ENCODE data around the gene HLCS. TPM values are rescaled to one million over a fixed set of nuclear protein-coding genes. Genes with fewer than 3 reads are reported as not detected.
A peak's percentile ranks its signal among the peaks of the same experiment; 100 is the strongest.
"Not testable (repeated sequence)": the region's sequence is repeated elsewhere in the genome, so short reads cannot be mapped to it uniquely, and the experiment has no call there.

The HLCS gene
- total RNA-seq, 1 donor from 2014 or later, result 17.1 TPM

GRCh38 chr21:36994501-36995158 is 28.2 kb upstream of the HLCS start:
- no peaks in the 10 kb centered on the region for H3K36me3 ChIP-seq
- intact Hi-C loops (cut with DNase I), result no loop called here
- ATAC-seq, result no peak
- no peak for TF ChIP-seq CTCF (IDR thresholded peaks at IDR 0.05)
- H3K27ac ChIP-seq, result no peak overlapping the region
- H3K4me3 ChIP-seq, result peak overlapping the region; percentile 9
- H3K9me3 ChIP-seq, result no peaks in the 10 kb centered on the region
- peaks cover 5% of the 10 kb centered on the region for H3K27me3 ChIP-seq (ENCODE audit: low read depth)
- H3K4me1 ChIP-seq, result no peaks in the 10 kb centered on the region
- DNase-seq, result no peak

GRCh38 chr21:36992671-36993070 is 26.2 kb upstream of the HLCS start:
- DNase-seq, result no peak
- H3K36me3 ChIP-seq, result no peaks in the 10 kb centered on the region
- TF ChIP-seq CTCF (IDR thresholded peaks at IDR 0.05), result no peak
- H3K9me3 ChIP-seq, result no peaks in the 10 kb centered on the region
- H3K27me3 ChIP-seq (ENCODE audit: low read depth), result peaks cover 5% of the 10 kb centered on the region
- intact Hi-C loops (cut with DNase I), result no loop called here
- ATAC-seq, result no peak
- no peak overlapping the region for H3K27ac ChIP-seq
- no peak overlapping the region for H3K4me3 ChIP-seq
- H3K4me1 ChIP-seq, result no peaks in the 10 kb centered on the region

- Histone ChIP-seq H3K27ac (peak overlapping the region; percentile 91), H3K36me3 (no peaks in the 10 kb centered on the region), H3K4me3 (peak overlapping the region; percentile 66), H3K9me3 (no peaks in the 10 kb centered on the region), H3K27me3 (ENCODE audit: low read depth) (peaks cover 5% of the 10 kb centered on the region), H3K4me1 (no peaks in the 10 kb centered on the region)
- DNase-seq (no peak), ATAC-seq (no peak)
- TF ChIP-seq CTCF (IDR thresholded peaks at IDR 0.05), result no peak
- intact Hi-C loops (cut with DNase I), result no loop called here
Measured at GRCh38 chr21:36990508-36991205, 24.2 kb upstream of the HLCS start.

- intact Hi-C loops (cut with DNase I), result no loop called here
- no peaks in the 10 kb centered on the region for H3K4me1 ChIP-seq
- TF ChIP-seq CTCF (IDR thresholded peaks at IDR 0.05), result peak; percentile 98
Measured at GRCh38 chr21:36989699-36990507, 23.4 kb upstream of the HLCS start.

GRCh38 chr21:36989199-36989698 is 22.8 kb upstream of the HLCS start:
- DNase-seq; ATAC-seq; H3K36me3 ChIP-seq; H3K4me1 ChIP-seq; H3K9me3 ChIP-seq; intact Hi-C loops (cut with DNase I); H3K27me3 ChIP-seq (ENCODE audit: low read depth): not testable (repeated sequence)
- Histone ChIP-seq H3K4me3 (peak overlapping the region; percentile 66), H3K27ac (peak overlapping the region; percentile 91)

More at GRCh38 chr21:36989699-36990507, 23.4 kb upstream of the HLCS start:
- peaks cover 5% of the 10 kb centered on the region for H3K27me3 ChIP-seq (ENCODE audit: low read depth)
- no peaks in the 10 kb centered on the region for H3K36me3 ChIP-seq
- DNase-seq (peak; percentile 97), ATAC-seq (peak; percentile 98)
- peak overlapping the region; percentile 91 for H3K27ac ChIP-seq
- H3K9me3 ChIP-seq, result no peaks in the 10 kb centered on the region
- peak overlapping the region; percentile 66 for H3K4me3 ChIP-seq

Measured in lower lobe of right lung (tissue), 2 donors.